HFF-Myc (cell line): ENCODE results near the gene ADAMTS13.
A peak's percentile ranks its signal among the peaks of the same experiment; 100 is the strongest.

Experiments used
- DNase-seq: peaks from one replicate; pipeline ENCODE4 v3.0.0-alpha.2; 2011; ENCODE audit warnings: low read depth; ENCODE audit errors: extremely low read depth
- H3K4me3 ChIP-seq: replicated peaks from 2 replicates; pipeline ENCODE4 v1.5.1; 2011; ENCODE audit warnings: low read depth, mild to moderate bottlenecking, control low read depth, low read length
- CTCF ChIP-seq: IDR thresholded peaks from 2 replicates; pipeline ENCODE4 v1.5.1; 2012; ENCODE audit warnings: mild to moderate bottlenecking, low read depth, low read length, control low read depth; ENCODE audit errors: missing control alignments

ADAMTS13 gene

GRCh38 chr9:133452562-133452961, 30.4 kb downstream of the ADAMTS13 start:
- no peak for TF ChIP-seq CTCF
- DNase-seq = no peak
- no peak overlapping the region for H3K4me3 ChIP-seq

GRCh38 chr9:133453651-133454050, 31.5 kb downstream of the ADAMTS13 start:
- no peak for DNase-seq
- no peak overlapping the region for H3K4me3 ChIP-seq
- TF ChIP-seq CTCF = no peak

GRCh38 chr9:133454325-133454724, 32.2 kb downstream of the ADAMTS13 start:
- H3K4me3 ChIP-seq = no peak overlapping the region
- no peak for TF ChIP-seq CTCF
- no peak for DNase-seq

GRCh38 chr9:133454943-133455673, 32.9 kb downstream of the ADAMTS13 start:
- no peak overlapping the region for H3K4me3 ChIP-seq
- no peak for DNase-seq
- no peak for TF ChIP-seq CTCF

- no peak overlapping the region for H3K4me3 ChIP-seq
- no peak for DNase-seq
- TF ChIP-seq CTCF = no peak
Observed at GRCh38 chr9:133455936-133456335, 33.8 kb downstream of the ADAMTS13 start.

- DNase-seq = no peak
- TF ChIP-seq CTCF = peak; percentile 19
- H3K4me3 ChIP-seq = no peak overlapping the region
Observed at GRCh38 chr9:133456409-133456808, 34.2 kb downstream of the ADAMTS13 start.

- no peak for DNase-seq
- no peak overlapping the region for H3K4me3 ChIP-seq
- TF ChIP-seq CTCF = no peak
Observed at GRCh38 chr9:133457233-133457632, 35.1 kb downstream of the ADAMTS13 start.
